GM12801 (cell line): ENCODE data around the gene RPLP2.

Source experiments
- CTCF ChIP-seq: IDR thresholded peaks from one replicate; pipeline ENCODE4 v1.5.1; 2011; ENCODE audit warnings: control low read depth; ENCODE audit not compliant: insufficient read length; ENCODE audit errors: extremely low read depth

Gene RPLP2

DNA sequence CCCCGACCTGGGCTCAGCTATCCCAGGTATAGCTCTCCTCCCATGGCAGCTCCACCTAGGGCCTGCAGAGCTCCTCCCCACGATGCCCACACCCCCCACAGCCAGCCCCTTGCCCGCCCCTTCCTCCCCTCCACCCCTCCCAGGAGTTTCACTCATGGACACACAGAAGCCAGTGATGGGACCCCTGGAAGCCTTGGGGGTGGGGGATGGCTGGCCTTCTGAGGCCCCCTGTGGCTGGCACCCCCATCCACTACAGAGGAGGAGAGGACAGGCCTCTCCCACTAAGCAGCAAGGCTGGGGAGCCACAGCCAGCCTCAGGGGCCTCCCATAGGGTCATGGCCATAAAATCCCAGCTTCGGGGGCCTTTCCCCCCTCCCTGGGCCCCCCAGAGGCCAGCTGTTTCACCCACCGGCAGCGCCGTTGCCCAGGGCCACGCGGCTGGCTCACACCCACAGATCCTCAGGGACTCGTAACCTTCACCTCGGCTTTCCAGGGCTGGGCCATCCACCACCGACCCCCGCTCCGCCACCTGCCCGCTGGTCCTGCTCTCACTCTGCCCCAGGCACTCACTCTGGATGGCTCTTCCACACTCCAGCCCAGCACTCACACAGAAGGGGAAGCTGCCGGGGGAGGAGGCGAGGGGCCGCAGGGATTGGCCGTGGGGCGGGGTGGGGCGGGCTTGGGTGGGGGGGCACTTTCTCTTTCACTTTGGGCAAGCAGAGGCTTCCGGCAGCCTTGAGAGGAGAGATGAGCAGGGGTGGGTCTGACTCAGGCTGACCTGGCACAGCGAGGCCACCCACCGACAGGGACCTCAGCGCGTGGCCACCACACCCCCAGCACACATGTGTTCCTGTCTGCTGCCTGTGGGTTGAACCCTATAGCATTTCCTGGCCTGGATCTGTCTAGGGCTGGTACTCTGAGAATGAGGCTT is 13.9 kb upstream of the RPLP2 start:
- TF ChIP-seq CTCF: no peak

- TF ChIP-seq CTCF: no peak
Measured at GRCh38 chr11:796565-797295, 13.0 kb upstream of the RPLP2 start.

GRCh38 chr11:797296-798092 is 12.3 kb upstream of the RPLP2 start:
- TF ChIP-seq CTCF: no peak

DNA sequence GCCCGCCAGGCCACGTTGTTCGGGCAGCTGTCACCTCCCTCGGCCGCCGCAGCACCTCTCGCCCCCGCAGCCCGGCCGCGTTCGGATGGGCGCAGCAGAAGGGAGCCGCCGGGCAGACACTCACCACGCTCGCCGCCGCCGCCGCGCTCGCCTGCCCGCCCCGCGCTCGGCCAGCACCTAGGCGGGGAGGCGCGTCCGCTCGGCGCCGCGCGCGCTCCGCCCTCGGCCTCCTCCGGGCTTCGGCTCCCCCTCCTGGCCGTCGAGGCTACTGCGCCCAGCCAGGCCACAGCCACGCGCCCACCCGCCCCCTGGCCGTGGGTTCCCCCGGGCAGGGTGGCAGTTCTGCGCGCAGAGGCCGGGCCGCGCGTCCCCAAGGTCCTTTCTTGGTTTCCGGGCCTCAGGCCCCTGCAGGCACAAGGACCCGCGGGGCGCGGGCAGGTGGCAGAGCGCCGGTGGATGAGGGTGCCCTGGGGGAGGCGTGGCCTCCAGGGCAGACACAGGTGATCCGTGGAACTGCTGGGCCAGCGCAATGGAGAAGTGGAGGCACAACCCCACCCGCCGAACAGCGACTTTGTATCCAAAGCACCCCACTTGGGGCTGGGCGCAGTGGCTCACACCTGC is 11.6 kb upstream of the RPLP2 start, which contains the start of gene SLC25A22:
SLC25A22 (minus strand) TSS at position 189 of the 621 bp plus-strand sequence. CDS start 3,275 bp downstream, outside the sequence.
- no peak for TF ChIP-seq CTCF

DNA sequence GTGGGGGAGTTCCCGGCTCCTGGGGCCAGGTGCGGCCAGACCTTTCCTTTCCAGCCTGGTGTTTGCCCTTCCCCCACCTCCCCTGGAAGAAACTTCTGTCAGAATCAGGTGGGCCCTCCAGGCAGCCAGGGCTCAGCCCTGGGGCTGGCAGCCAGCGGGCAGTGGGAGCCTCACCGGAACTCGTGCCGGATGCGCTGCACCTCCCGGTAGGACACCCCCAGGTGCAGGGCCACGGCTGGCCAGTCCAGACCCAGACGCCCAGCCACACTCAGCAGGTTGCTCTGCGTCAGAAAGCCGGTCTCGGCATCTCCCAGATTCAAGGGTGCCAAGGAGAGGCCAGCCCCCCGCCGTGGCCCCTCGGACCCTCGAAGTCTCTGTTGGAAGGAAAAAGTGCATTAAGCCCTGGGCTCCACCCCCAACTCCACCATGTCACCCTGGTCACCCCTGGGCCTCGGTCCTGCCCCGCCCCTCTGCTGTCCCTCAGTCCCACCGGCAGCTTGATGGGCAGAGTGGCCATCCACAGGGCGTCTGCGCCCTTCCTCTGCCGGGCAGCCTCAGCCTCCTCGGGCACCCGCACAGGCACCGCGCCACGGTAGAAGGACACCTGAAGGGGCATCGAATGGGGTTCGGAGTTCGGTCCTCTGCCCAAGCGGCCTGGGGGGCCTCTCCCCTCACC is 10.0 kb upstream of the RPLP2 start:
- TF ChIP-seq CTCF: no peak

DNA sequence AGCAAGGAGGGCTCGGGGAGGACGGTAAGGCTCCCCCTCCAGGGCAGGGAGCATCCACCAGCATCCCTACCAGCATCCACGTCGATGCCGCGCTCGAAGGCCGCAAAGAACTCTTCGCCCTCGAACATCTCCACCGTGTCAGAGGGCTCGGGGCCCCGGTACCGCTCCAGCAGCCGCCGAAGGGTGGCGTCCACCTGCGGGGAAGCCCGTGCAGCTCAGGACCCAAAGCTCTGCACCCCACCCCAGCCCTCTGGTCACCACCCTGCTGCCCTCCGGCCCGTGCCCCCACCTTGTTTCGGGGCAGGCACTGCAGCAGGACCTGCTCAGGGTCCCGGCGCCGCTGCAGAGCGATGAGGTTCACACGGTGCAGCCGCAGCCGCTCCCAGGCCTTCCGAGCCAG is 9.3 kb upstream of the RPLP2 start:
- TF ChIP-seq CTCF: no peak
